ENCODE results near the gene HSP90AB1.

DNA sequence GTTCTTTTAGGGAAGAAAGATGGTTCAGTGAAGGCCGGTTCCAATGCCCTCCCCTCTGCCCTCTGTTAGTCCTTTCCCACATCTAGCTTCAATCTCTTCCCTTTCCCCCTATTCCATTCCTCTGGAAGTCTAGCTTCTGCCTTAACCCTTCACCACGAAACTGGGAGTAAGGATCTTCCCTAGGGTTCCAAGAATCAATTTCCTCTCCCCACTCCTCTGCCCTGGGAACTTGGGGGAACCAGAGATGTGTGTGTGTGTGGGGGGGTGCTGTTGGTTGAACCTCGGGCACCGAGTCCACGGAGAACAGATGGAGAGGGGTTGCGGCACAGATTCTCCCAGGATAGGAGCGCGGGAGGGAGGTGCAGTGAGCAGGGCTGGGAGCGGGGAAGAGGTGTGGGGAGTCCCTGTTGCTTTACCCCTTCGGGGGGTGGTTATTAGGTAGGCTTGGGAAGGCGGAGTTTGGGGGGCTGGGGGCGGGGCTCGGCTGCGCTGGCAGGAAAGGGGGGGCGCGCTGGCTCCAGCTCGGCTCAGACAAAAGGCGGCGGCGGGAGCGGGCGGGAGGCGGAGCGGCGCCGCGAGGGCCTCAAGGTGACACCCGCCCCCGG is 23.1 kb downstream of the HSP90AB1 start, which contains the start of gene TMEM151B:
- TF ChIP-seq CTCF (conservative IDR thresholded peaks at IDR 0.05; ENCODE audit: low read depth, low read length) (no peak), EZH2 (IDR thresholded peaks at IDR 0.05; ENCODE audit: low read length, unreplicated experiment) (no peak), EZH2phosphoT487 (IDR thresholded peaks at IDR 0.05; ENCODE audit: borderline replicate concordance, low read length) (no peak)

All from PC-3 (cell line).